GM19324 (cell line): ENCODE results near the gene SIRPA.
A peak's percentile ranks its signal among the peaks of the same experiment; 100 is the strongest.

Experiments used
- ATAC-seq: cut with Tn5 transposase; IDR thresholded peaks from one replicate; pipeline ENCODE4 v1.9.1; 2021; ENCODE audit warnings: mild to moderate bottlenecking, moderate library complexity; ENCODE audit not compliant: unreplicated experiment, low FRiP score

SIRPA gene

DNA sequence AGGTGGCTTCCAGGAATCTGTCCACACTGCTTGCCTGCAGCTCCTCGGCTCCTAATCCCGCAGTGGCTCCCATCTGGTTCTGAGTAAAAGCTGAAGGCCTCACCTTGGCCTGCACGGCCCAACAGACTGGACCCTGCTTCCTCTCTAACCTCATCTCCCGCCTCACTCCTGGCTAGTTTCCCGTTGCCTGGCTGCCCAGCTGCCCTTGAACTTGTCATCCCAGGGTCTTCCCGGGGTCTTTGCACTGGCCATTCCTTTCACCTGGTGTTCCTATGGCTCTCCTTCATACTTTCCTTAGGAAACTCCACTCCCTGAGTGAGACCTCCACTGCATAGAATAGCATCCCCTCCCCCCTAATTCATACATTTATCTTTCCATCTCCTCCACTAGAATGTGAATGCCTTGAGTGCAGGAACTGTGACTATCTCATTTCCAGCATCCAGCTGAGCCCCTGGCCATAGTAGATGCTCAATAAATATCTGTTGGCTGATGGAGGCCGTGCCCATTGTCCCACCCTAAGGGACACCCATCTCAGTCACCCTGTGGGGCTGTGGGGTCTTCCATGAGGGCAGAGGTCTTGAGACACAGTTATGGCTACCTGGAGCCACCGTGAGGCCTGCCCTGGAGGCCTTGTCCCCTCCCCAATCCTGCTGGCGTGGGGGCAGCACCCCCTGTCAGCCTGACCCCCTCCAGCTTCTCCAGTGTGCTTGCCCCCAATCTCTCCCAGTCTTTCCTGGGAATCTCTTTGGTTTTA is 9.1 kb upstream of the SIRPA start:
- ATAC-seq, result no peak

DNA sequence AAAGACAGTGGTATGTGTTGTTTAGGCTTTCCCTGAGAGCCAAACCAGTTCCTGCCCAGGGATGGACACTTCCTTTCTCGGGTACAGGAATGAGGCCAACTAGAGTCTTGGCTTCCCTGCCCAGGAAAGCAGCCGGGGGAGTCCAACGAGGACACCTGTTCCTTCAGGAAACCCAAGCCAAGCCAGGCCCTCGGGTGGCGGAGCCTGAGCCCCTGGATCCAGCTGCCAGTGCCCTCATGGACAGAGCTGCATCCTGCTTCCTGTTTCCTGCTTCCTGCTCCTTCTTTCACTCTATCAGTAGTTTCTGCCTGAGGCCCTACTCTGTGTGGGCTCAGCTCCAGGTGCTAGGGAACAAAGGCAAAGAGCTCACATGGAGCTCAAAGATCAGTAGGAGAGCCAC is 7.9 kb upstream of the SIRPA start:
- ATAC-seq, result no peak

DNA sequence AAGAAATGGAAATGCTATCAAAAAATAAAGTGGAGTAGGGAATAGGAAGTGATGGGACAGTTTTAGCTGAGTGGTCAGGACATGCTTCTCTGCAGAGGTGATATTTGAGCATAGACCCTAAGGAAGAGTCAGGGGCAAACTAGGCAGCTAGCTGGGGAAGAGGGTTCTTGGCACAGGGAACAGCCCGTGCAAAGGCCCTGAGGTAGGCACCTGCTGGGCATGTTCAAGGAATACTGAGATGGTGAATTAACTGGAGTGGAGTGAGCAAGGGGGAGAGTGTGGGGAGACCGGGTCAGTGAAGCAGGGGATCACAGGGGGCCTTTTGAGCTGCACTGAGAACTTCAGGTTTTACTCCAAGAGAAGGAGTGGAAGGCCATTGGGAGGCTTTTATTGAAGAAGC is 7.5 kb upstream of the SIRPA start:
- ATAC-seq, result no peak

- no peak for ATAC-seq
Observed at GRCh38 chr20:1888796-1889463, 6.3 kb upstream of the SIRPA start.

GRCh38 chr20:1890469-1891262 is 4.5 kb upstream of the SIRPA start:
- no peak for ATAC-seq

GRCh38 chr20:1891263-1892118 is 3.7 kb upstream of the SIRPA start:
- ATAC-seq, result no peak

DNA sequence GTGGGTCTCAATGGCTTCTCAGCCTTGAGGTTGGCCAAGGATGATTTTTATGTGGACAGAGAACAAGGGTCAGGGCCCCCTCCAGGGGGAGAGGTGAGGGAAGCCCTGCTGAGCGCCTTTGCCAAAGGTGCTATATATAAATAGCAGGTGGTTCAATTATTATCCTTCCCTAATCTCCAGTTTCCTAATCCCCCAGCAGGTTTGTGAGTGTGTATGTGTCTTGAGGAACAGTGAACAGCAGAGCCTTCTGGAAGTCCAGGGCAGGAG is 3.2 kb upstream of the SIRPA start:
- ATAC-seq, result no peak

DNA sequence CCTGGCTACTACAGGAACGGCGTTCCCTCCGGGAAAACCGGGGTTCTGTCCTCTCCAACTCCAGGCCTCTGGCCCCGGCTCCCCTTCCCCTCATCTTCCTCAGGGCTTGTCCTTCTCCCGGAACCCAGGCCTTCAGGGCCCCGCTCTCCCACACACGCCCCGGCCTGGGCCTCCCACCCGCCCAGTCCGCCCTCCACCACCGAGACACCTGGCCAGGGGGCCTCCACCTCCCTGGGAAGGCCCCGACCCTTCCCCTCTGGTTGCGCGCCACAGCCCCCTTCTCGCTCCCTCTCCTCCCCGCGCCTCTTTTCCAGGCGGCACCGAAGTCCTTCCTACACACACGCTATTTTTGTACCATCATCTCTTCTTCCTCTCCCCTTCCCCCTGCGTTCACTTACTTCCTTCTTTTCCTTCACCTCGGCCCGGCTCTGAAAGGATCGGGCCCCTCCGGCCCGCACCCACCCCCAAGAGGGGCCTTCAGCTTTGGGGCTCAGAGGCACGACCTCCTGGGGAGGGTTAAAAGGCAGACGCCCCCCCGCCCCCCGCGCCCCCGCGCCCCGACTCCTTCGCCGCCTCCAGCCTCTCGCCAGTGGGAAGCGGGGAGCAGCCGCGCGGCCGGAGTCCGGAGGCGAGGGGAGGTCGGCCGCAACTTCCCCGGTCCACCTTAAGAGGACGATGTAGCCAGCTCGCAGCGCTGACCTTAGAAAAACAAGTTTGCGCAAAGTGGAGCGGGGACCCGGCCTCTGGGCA is 1.3 kb upstream of the SIRPA start:
- ATAC-seq, result no peak

- ATAC-seq, result no peak
Observed at GRCh38 chr20:1894471-1894950, 696 bp upstream of the SIRPA start.

- ATAC-seq, result no peak
Observed at GRCh38 chr20:1895674-1896483, 672 bp downstream of the SIRPA start.

DNA sequence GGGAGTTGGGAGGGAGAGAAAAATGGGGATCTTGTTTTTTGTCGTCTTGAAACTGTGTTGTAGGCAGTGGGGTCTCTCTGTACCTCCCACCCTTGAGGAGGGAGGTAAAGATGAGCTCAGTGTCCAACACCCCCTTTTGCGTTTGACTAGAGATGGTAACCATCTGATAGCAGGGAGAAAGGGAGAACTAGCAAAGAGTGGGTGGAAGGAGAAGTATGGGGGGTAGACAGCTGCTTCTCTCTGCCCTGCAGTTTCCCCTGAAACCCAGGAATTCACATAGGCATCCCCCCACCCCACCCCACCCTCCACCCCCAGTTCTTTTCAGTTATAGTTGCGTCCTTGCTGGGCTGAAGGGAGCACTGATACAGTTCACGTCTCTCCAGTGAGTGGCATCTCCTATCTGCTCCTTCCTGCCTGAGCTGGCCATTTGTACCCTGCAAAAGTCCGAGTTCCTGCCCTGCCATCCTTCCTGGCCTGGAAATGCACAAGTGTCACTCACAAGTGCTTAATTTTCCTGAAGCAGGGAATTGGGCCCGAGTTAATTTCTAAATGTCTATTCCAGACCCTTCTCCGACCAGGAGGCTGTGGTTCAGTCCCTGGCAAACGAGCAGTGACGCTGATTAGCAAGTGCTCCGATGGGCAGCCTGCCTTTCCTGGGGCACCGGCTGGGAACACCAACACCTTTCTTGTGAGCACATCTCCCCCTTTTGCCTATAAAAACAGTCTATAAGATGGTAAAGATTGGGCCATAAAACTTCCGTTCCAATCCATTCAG is 1.5 kb downstream of the SIRPA start:
- no peak for ATAC-seq

DNA sequence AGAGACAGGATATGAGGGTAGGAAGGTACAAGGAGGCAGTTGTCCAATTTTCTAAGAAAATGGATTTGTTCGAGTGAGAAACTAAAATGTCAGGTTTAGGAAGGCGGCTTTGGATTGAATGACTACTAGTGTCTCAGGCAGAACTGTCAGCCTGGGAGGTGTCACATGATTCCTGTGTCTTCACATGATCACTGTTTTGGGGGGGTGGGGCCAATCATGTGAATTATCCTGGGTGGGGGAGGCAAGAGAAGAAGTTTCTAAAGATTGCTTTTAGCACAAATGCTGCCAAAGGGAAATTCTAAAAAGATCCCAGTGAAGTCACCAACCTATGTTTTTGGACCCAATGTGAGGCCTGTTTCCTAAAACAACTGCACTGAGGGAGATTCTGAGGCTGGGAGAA is 2.3 kb downstream of the SIRPA start:
- no peak for ATAC-seq

GRCh38 chr20:1897965-1898464 is 2.8 kb downstream of the SIRPA start:
- peak; percentile 51 for ATAC-seq

- no peak for ATAC-seq
Observed at GRCh38 chr20:1898482-1899240, 3.5 kb downstream of the SIRPA start.

DNA sequence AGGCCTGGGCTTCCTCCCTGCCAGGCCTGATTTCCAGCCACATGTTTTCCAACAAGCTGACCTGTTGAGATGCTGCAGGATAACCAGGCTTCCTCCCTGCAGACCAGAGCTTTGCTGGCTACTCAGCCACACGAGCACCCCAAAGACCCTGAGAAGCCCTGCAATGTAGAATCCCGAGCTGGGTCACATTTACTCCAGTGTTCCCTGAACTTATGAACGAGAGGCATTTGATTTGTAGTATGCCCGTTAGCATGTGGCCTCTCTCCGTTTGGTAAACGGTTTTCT is 4.0 kb downstream of the SIRPA start:
- ATAC-seq, result no peak

DNA sequence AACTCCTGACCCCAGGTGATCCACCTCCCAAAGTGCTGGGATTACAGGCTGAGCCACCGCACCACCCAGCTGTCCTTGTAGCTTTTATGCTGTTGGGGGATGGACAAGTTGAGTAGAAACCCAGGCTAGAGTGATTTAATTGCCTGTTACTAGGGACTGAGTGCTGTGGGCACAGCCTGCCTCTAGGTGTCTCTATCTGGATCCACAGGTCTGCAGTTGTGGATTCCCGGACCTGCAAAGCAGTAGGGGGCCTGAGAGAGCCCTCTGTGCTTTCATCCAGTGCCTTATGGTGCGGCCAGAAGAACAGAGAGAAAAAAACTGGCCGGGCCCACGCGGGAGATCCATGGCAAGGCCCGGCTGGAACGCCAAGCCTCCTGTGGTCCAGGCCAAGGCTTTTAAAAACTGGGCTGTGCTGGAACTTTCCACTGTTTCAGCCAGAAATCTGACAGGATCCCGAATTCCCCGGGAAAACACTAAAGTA is 5.2 kb downstream of the SIRPA start:
- ATAC-seq, result no peak

DNA sequence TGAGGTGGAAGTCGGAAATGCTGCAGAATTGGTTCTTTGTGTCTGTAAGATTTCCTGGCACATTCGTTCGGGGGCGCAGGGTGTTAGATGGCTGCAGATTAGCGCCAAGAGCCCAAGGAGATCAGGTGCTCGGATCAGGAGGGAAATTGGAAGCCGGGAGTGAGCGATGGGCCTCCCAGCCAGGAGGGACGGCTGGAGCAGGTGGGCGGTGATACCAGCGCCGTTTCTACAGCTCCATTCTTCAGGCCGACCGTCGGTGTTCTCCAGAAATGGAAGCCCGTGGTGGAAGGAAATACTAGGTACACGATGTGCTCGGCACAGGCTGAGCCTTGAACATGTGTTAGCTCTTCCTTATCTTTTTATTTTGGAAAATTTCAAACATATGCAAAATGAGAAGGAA is 6.5 kb downstream of the SIRPA start:
- no peak for ATAC-seq

GRCh38 chr20:1902188-1902587 is 7.0 kb downstream of the SIRPA start:
- no peak for ATAC-seq
